Transverse colon (tissue), 3 donors: ENCODE measurements around the gene NKG7.

Experiments
- CTCF ChIP-seq, 5 experiments: fragments of 200-600 bp in 3 of 5; fragments of 450-650 bp in 2 of 5; sonication (generic) in 3 of 5; IDR thresholded peaks; 1 replicate in 2 of 5; 2 replicates in 3 of 5; pipeline ENCODE4 v1.5.1; 2016 to 2017; ENCODE audit warnings: antibody characterized with exemption in 5 of 5, inconsistent platforms in 3 of 5, mild to moderate bottlenecking in 2 of 5, moderate library complexity in 1 of 5
- POLR2A ChIP-seq: fragments of 450-650 bp; IDR thresholded peaks from one replicate; pipeline ENCODE4 v1.6.1; 2016; ENCODE audit warnings: antibody characterized with exemption, mild to moderate bottlenecking, moderate library complexity

- no peak for TF ChIP-seq POLR2A
- TF ChIP-seq CTCF (IDR thresholded peaks at IDR 0.05), result no peak
Measured at GRCh38 chr19:51417810-51418157, 45.3 kb upstream of the NKG7 start.
